Breast epithelium (tissue), 4 donors: ENCODE data around the gene STRN3. TPM values are rescaled to one million over a fixed set of nuclear protein-coding genes. Genes with fewer than 3 reads are reported as not detected.

ENCODE experiments used
- DNase-seq, 2 donors: peaks; one replicate each; pipeline ENCODE4 v3.0.0-alpha.2; 2019; ENCODE audit warnings: low spot score in 2 of 2
- H3K27ac ChIP-seq, 2 donors: fragments of 200-600 bp; sonication (generic) in 1 of 2; one replicate each; pipeline ENCODE4 v1.5.1; 2016 to 2019; ENCODE audit warnings: mild to moderate bottlenecking in 1 of 2
- H3K27me3 ChIP-seq, 2 donors: fragments of 200-600 bp; sonication (generic) in 1 of 2; one replicate each; pipeline versions ENCODE4 v1.5.1 to v1.6.0; 2017 to 2019; ENCODE audit warnings: control low read depth in 1 of 2, mild to moderate bottlenecking in 1 of 2
- H3K36me3 ChIP-seq: fragments of 200-600 bp; one replicate; pipeline ENCODE4 v1.5.1; 2019
- H3K4me1 ChIP-seq, 2 donors: fragments of 200-600 bp; sonication (generic); one replicate each; pipeline ENCODE4 v1.5.1; 2016 to 2019; ENCODE audit warnings: control low read depth in 1 of 2
- H3K4me3 ChIP-seq, 3 donors: fragments of 200-600 bp; sonication (generic); 1 replicate in 2 of 3; 2 replicates in 1 of 3; pipeline ENCODE4 v1.5.1; 2016 to 2019; ENCODE audit warnings: mild to moderate bottlenecking in 3 of 3, moderate library complexity in 2 of 3
- H3K9me3 ChIP-seq, 2 donors: fragments of 200-600 bp; sonication (generic) in 1 of 2; one replicate each; pipeline ENCODE4 v1.5.1; 2016 to 2019; ENCODE audit warnings: control low read depth in 1 of 2
- POLR2A ChIP-seq: fragments of 450-650 bp; IDR thresholded peaks from one replicate; pipeline ENCODE4 v1.6.1; 2016; ENCODE audit warnings: antibody characterized with exemption, mild to moderate bottlenecking, moderate library complexity
- POLR2AphosphoS5 ChIP-seq, 3 donors: sonication (generic); formaldehyde crosslinking; IDR thresholded peaks; one replicate each; pipeline ENCODE4 v1.6.1; 2017; ENCODE audit warnings: antibody characterized with exemption in 3 of 3
- intact Hi-C: fragments of 100-400 bp; cut with DNase I; formaldehyde crosslinking; loops from one replicate; pipeline ENCODE4 v1.15.1; 2023; ENCODE audit warnings: low total_unique reads
- total RNA-seq, 3 donors: library from RNA; depleted of rRNA; stranded (reverse); fragments of >200 nt; gene quantifications; one replicate each; pipeline ENCODE4 v1.1.0, GENCODE V29; 2016
- TF ChIP-seq, protein P1 (sequence below), 3 donors: fragments of 450-650 bp; IDR thresholded peaks; one replicate each; pipeline ENCODE4 v1.5.1; 2016 to 2017; ENCODE audit warnings: antibody characterized with exemption in 3 of 3, mild to moderate bottlenecking in 3 of 3, moderate library complexity in 3 of 3

Gene STRN3
- total RNA-seq, 3 donors from 2014 or later, result 43.5 to 60.7 (median 43.6) TPM

GRCh38 chr14:31060253-31060875, 34.2 kb upstream of the STRN3 start:
- TF ChIP-seq POLR2AphosphoS5 (IDR thresholded peaks at IDR 0.05) (no peak), POLR2A (no peak)
- TF ChIP-seq, protein P1, sequence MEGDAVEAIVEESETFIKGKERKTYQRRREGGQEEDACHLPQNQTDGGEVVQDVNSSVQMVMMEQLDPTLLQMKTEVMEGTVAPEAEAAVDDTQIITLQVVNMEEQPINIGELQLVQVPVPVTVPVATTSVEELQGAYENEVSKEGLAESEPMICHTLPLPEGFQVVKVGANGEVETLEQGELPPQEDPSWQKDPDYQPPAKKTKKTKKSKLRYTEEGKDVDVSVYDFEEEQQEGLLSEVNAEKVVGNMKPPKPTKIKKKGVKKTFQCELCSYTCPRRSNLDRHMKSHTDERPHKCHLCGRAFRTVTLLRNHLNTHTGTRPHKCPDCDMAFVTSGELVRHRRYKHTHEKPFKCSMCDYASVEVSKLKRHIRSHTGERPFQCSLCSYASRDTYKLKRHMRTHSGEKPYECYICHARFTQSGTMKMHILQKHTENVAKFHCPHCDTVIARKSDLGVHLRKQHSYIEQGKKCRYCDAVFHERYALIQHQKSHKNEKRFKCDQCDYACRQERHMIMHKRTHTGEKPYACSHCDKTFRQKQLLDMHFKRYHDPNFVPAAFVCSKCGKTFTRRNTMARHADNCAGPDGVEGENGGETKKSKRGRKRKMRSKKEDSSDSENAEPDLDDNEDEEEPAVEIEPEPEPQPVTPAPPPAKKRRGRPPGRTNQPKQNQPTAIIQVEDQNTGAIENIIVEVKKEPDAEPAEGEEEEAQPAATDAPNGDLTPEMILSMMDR (IDR thresholded peaks at IDR 0.05), result no peak
- no peaks in the 10 kb centered on the region for H3K9me3 ChIP-seq
- H3K36me3 ChIP-seq, result no peaks in the 10 kb centered on the region
- no peaks in the 10 kb centered on the region for H3K4me1 ChIP-seq
- DNase-seq, result no peak
- no peaks in the 10 kb centered on the region for H3K27me3 ChIP-seq
- intact Hi-C loops, result no loop called here
- no peak overlapping the region for H3K27ac ChIP-seq
- H3K4me3 ChIP-seq, result no peak overlapping the region

DNA sequence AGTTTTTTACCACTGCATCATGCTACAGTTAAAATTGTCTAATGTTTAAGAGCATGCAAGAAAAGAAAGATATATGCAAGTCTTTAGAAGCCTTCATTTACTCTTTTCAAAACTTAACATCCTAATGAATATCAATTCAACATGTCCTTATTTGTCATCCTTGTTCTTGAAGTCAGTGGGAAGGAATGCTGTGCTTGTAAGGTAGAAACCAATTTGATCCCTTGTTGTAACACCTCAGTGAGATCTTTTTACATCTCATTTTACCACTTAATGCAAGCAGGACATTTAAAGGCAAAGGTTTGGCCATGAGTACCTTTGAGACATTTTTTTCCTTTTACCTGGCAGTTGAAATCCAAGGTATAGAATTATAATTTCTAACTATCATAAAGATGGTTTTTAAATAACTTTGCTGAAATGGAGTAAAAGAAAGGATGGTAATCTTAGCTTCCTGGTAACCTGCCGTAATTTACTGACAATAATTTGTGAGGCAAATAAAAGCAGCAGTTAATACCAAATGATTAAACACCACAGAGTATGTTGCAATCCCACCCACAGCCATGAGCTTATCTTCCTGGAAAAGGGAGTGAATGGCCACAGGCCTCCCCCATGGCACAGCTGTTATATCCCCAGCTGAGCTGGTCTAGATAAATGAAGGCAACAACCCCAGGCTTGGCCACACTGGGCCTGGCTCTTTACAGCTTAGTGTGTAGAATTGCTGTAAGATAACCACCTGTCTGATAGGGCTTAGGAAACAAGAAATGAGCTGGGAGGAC, 33.2 kb upstream of the STRN3 start:
- intact Hi-C loops, result no loop called here
- H3K4me3 ChIP-seq, result no peak overlapping the region
- no peak overlapping the region for H3K27ac ChIP-seq
- no peaks in the 10 kb centered on the region for H3K36me3 ChIP-seq
- TF ChIP-seq, protein P1 (IDR thresholded peaks at IDR 0.05), result no peak
- no peak for TF ChIP-seq POLR2A
- no peak for TF ChIP-seq POLR2AphosphoS5 (IDR thresholded peaks at IDR 0.05)
- no peaks in the 10 kb centered on the region for H3K9me3 ChIP-seq
- H3K27me3 ChIP-seq, result no peaks in the 10 kb centered on the region
- no peaks in the 10 kb centered on the region for H3K4me1 ChIP-seq
- DNase-seq, result no peak

GRCh38 chr14:31057701-31058364, 31.7 kb upstream of the STRN3 start:
- H3K27ac ChIP-seq, result no peak overlapping the region
- intact Hi-C loops, result no loop called here
- no peaks in the 10 kb centered on the region for H3K4me1 ChIP-seq
- TF ChIP-seq POLR2A, result no peak
- TF ChIP-seq, protein P1 (IDR thresholded peaks at IDR 0.05), result no peak
- no peak for TF ChIP-seq POLR2AphosphoS5 (IDR thresholded peaks at IDR 0.05)
- H3K36me3 ChIP-seq, result no peaks in the 10 kb centered on the region
- H3K27me3 ChIP-seq, result no peaks in the 10 kb centered on the region
- no peaks in the 10 kb centered on the region for H3K9me3 ChIP-seq
- DNase-seq, result no peak
- H3K4me3 ChIP-seq, result no peak overlapping the region

DNA sequence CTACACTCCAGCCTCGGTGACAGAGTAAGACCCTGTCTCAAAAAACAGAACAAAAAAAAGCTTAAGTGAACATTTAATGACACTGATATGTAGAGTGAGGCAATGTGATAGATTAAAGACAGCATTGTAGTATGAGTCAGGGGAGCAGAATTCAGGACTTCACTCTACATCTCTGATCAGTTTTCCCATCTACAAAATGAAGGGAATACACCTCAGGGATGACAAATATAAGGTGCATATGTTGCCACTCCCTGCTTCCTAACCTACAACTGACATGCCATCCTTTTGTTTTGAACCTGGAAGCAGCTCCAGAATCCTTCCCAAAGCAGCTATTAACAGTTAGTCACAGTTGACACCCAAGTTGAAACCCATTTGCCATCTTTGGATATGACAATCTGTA, 30.9 kb upstream of the STRN3 start:
- H3K27ac ChIP-seq, result no peak overlapping the region
- H3K4me1 ChIP-seq, result no peaks in the 10 kb centered on the region
- H3K36me3 ChIP-seq, result no peaks in the 10 kb centered on the region
- no peaks in the 10 kb centered on the region for H3K9me3 ChIP-seq
- no peaks in the 10 kb centered on the region for H3K27me3 ChIP-seq
- intact Hi-C loops, result no loop called here
- no peak overlapping the region for H3K4me3 ChIP-seq
- TF ChIP-seq, protein P1 (IDR thresholded peaks at IDR 0.05), result no peak
- no peak for TF ChIP-seq POLR2A
- TF ChIP-seq POLR2AphosphoS5 (IDR thresholded peaks at IDR 0.05), result no peak
- no peak for DNase-seq
